ENCODE results near the gene FXYD2. TPM values are rescaled to one million over a fixed set of nuclear protein-coding genes. Genes with fewer than 3 reads are reported as not detected.

FXYD2 gene
- total RNA-seq, 1 donor from 2014 or later = 2.7 TPM

DNA sequence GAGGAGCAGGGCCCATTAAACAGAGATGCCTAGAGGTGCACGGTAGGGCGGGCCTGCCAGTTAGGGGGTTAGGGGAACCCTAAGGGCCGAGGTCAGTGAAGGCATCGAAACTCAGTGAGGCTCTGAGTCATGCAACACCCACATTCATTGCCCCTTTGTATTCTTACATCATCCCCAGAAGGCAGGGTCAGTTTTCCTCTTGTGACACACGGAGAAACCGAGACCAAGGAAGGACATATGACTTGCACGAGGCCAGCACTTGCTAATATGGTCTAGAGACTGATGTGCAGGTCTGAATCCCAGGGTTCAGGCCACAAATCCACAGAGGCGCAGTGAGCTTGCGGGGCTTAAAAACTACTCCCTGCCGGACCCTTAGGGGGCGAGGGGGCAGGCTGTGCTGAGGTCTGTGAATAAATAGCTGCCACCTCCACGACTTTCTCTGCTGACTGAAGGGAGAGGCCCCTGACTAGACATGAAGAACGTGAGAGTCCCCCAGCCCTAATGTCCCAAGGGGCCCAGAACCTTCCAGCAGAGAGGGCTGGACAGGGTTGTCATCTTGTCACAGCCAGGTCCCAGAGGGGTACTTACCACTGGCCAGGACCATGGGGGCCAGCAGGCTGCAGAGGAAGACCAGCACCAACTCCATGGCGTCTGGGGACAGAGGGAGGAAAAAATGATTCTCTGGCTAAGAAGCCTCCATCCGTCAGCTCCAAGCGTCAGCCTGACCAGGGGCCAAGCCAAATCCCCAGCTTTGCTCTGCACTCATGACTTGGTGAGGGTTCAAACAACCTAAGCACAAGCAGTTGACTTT is 17.8 kb upstream of the FXYD2 start:
- Histone ChIP-seq H3K27ac (no peak overlapping the region), H3K9me3 (no peaks in the 10 kb centered on the region), H3K4me3 (no peak overlapping the region), H3K36me3 (no peaks in the 10 kb centered on the region), H3K27me3 (no peaks in the 10 kb centered on the region), H3K4me1 (no peaks in the 10 kb centered on the region)
- intact Hi-C loops (cut with DNase I) = loop anchor here (2.0 kb wide), 1 partner anchor 104 kb away; no protein-coding TSS in a partner anchor
- peak; percentile 81 to 82 for DNase-seq (ENCODE audit: extremely low spot score in 2 of 2)
- TF ChIP-seq, protein P1, sequence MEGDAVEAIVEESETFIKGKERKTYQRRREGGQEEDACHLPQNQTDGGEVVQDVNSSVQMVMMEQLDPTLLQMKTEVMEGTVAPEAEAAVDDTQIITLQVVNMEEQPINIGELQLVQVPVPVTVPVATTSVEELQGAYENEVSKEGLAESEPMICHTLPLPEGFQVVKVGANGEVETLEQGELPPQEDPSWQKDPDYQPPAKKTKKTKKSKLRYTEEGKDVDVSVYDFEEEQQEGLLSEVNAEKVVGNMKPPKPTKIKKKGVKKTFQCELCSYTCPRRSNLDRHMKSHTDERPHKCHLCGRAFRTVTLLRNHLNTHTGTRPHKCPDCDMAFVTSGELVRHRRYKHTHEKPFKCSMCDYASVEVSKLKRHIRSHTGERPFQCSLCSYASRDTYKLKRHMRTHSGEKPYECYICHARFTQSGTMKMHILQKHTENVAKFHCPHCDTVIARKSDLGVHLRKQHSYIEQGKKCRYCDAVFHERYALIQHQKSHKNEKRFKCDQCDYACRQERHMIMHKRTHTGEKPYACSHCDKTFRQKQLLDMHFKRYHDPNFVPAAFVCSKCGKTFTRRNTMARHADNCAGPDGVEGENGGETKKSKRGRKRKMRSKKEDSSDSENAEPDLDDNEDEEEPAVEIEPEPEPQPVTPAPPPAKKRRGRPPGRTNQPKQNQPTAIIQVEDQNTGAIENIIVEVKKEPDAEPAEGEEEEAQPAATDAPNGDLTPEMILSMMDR (IDR thresholded peaks at IDR 0.05) = no peak
- TF ChIP-seq POLR2AphosphoS5 (IDR thresholded peaks at IDR 0.05; ENCODE audit: insufficient read depth in 1 of 2, low read depth in 1 of 2) (no peak), POLR2A (IDR thresholded peaks at IDR 0.05) (no peak)

DNA sequence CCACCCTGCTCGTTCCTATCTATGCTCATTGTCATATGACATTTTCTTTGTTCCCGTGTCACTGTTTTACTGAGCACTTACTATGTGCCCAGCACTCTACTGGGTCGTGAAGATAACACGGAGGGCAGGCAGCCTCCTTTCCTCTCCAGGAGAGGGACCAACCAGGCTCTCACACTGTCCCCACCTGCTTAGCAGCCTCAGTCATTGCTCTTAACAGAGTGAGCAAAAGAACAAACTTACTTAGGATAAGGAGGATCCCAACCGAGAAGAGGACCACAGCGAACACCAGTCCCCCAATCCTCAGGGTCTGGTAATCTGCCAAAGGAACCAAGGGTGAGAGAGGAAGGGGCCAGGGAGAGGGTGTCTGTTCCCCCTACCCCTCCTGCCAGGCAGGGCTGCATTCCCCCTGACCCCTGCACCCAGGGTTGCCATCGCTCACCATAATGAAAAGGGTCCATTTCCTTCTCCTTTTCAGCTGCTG is 17.0 kb upstream of the FXYD2 start:
- no peak overlapping the region for H3K4me3 ChIP-seq
- H3K9me3 ChIP-seq = no peaks in the 10 kb centered on the region
- no peaks in the 10 kb centered on the region for H3K27me3 ChIP-seq
- H3K4me1 ChIP-seq = no peaks in the 10 kb centered on the region
- intact Hi-C loops (cut with DNase I) = loop anchor here (2.0 kb wide), 1 partner anchor 105 kb away; no protein-coding TSS in a partner anchor
- peak in 1 of 2 donors; percentile 52 for DNase-seq (ENCODE audit: extremely low spot score in 2 of 2)
- no peaks in the 10 kb centered on the region for H3K36me3 ChIP-seq
- H3K27ac ChIP-seq = no peak overlapping the region
- no peak for TF ChIP-seq POLR2A (IDR thresholded peaks at IDR 0.05)
- TF ChIP-seq, protein P1 (IDR thresholded peaks at IDR 0.05) = no peak
- no peak for TF ChIP-seq POLR2AphosphoS5 (IDR thresholded peaks at IDR 0.05; ENCODE audit: insufficient read depth in 1 of 2, low read depth in 1 of 2)

DNA sequence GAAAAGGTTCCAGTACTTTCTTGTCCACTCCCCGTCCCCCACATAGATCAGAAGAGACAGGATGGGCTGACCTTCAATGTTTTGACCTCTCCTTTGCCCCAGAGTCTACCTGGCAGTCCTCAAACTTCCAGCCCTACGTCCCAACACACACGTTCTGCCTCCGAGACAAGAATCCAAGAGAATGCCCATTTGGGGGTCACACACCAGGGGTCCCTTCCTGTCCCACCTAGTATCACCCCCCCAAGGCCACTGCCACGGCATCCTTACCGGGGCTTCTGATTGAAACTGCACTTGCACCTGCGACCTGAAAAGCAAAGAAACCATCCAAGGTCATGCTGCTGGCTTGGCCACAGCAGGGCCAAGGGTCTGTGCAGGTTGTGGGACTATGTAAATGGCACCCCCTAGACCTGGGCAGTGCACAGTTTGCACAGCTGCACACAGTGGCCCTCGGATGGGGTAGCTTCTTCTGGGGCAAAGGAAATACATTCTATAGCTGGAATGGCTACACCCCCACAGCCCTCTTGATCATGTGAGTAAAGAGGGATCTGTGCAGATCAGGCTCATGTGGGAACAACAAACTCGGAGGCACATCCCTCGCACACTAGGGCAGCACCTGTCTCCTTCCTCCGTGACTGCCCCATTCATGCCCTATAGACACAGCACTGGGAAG is 16.5 kb upstream of the FXYD2 start:
- Histone ChIP-seq H3K9me3 (no peaks in the 10 kb centered on the region), H3K27me3 (no peaks in the 10 kb centered on the region), H3K36me3 (no peaks in the 10 kb centered on the region), H3K4me1 (no peaks in the 10 kb centered on the region), H3K4me3 (no peak overlapping the region), H3K27ac (no peak overlapping the region)
- intact Hi-C loops (cut with DNase I) = no loop called here
- peak; percentile 77 to 82 for DNase-seq (ENCODE audit: extremely low spot score in 2 of 2)
- TF ChIP-seq, protein P1 (IDR thresholded peaks at IDR 0.05) = no peak
- TF ChIP-seq POLR2A (IDR thresholded peaks at IDR 0.05) (no peak), POLR2AphosphoS5 (IDR thresholded peaks at IDR 0.05; ENCODE audit: insufficient read depth in 1 of 2, low read depth in 1 of 2) (no peak)

DNA sequence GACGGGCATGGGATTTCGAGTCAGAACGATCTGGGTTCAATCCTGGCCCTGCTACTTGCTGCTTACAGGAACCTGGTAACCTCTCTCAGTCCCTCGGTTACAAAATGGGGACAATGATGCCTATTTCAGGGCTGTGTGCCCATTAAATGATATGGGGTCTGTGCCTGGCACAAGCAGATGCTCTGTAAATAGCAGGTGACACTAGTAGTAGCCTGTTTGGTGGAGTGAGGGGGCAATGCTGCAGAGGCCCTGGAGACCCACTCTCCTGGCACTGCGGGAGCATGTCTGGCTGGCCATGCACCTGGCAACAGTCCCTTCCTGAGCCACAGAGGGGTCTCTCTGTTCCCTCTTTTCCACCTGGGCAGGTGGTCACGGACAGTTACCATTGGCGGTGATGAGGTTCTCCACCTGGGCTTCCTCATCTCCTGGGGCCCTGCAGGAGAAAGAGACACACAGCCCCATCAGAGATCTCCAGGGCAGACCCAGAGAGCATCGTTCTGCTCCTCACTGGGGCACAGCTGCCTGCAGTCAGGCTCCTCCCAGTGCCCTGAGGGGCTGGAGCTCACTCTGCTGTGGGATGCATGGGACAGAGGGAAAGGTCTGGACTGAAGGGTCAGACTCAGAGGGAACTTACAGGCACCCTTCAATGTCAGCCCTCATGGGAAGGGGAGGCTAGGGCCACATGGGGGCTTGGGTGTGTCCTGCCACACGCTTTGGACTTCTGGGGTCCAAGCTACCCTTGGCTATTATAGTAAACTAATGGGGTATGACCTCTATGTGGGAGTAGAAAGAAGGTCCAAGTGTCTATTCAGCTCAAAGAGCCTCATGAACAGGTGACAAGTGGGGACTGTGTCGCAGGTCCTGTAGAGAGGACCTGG is 15.6 kb upstream of the FXYD2 start:
- intact Hi-C loops (cut with DNase I) = no loop called here
- no peak for TF ChIP-seq POLR2A (IDR thresholded peaks at IDR 0.05)
- TF ChIP-seq POLR2AphosphoS5 (IDR thresholded peaks at IDR 0.05; ENCODE audit: insufficient read depth in 1 of 2, low read depth in 1 of 2) = no peak
- TF ChIP-seq, protein P1 (IDR thresholded peaks at IDR 0.05) = no peak
- peak; percentile 74 to 82 for DNase-seq (ENCODE audit: extremely low spot score in 2 of 2)
- Histone ChIP-seq H3K9me3 (no peaks in the 10 kb centered on the region), H3K4me3 (no peak overlapping the region), H3K4me1 (no peaks in the 10 kb centered on the region), H3K27ac (no peak overlapping the region), H3K27me3 (no peaks in the 10 kb centered on the region), H3K36me3 (no peaks in the 10 kb centered on the region)

All from vagina (tissue), 2 donors.